ENCODE measurements around the gene SMOC2. TPM values are rescaled to one million over a fixed set of nuclear protein-coding genes. Genes with fewer than 3 reads are reported as not detected.

The SMOC2 gene
- polyA plus RNA-seq, 1 donor (not counting 4 experiments of a cell fraction or from before 2014, with no cell fraction given) = 1.1 TPM

GRCh38 chr6:168634541-168635328 lies 193.8 kb downstream of the SMOC2 start:
- TF ChIP-seq CTCF (optimal IDR thresholded peaks at IDR 0.05 in 1 of 3, IDR thresholded peaks at IDR 0.05 in 1 of 3, conservative IDR thresholded peaks at IDR 0.05 in 1 of 3; ENCODE audit: extremely low read depth in 1 of 3, insufficient read depth in 2 of 3, low read length in 3 of 3) = no peak
- no peak for TF ChIP-seq EZH2 (IDR thresholded peaks at IDR 0.05; ENCODE audit: low read length)
- FAIRE-seq = no peak
- dilution Hi-C loops (cut with MboI; ENCODE audit: extremely low pct_ligation_motif_present, low sequenced_read_pairs) = no loop called here

DNA sequence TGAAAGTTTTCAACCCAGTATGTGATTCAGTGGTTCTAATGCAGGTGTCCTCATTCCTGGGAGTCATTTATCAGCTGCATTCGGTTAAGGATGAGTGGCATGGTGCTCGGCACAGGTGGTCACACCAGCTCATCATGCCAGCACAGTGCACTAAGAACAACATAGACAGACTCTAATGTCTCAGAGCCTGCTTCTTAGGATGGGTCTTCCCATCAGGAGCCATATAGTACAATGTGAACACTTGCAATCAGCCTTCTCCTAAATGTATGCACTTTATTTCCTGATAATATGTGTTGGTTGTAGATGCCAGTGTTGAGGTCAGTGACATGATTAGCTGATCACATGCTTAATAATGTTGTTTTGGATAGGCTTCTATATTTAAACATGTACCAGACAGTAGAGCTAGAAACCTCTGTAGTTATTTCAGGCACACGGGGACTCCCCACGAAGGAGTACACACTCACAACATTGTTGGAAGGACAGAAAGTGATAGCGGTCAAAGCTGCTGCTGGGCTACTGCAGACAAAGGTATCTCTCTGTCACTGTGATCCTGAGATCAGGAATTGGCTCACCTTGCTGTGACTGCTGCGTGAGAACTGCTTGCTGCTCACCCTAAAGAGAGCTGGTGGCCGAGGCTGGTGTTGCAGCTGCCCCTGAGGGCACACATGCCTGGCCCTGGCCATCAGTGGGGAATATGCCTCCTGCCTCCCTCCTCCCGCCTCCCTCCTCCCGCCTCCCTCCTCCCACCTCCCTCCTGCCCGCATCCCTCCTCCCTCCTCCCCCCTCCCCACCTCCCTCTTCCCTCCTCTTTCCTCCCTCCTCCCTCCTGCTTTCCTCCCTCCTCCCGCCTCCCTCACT lies 195.4 kb downstream of the SMOC2 start:
- Histone ChIP-seq H3K27me3 (ENCODE audit: control insufficient read depth, extremely low read depth, insufficient read depth, low read length) (no peaks in the 10 kb centered on the region), H2AFZ (ENCODE audit: control insufficient read depth, low read length) (no peak overlapping the region), H3K4me1 (ENCODE audit: control insufficient read depth, extremely low read depth, insufficient read depth, low read length) (no peaks in the 10 kb centered on the region), H3K79me2 (ENCODE audit: control insufficient read depth, insufficient read depth, low read length) (no peaks in the 10 kb centered on the region), H4K20me1 (ENCODE audit: control insufficient read depth, extremely low read depth, insufficient read depth, low read length) (no peaks in the 10 kb centered on the region), H3K4me2 (ENCODE audit: control insufficient read depth, extremely low read depth, insufficient read depth, low read depth, low read length) (no peak overlapping the region), H3K4me3 (ENCODE audit: control insufficient read depth in 2 of 3, extremely low read depth in 1 of 3, insufficient read depth in 2 of 3, low read depth in 1 of 3, low read length in 3 of 3) (no peak overlapping the region), H3K9ac (ENCODE audit: control insufficient read depth, extremely low read depth, insufficient read depth, low read length) (no peak overlapping the region), H3K36me3 (ENCODE audit: control insufficient read depth in 2 of 2, extremely low read depth in 1 of 2, insufficient read depth in 2 of 2, low read length in 2 of 2) (no peaks in the 10 kb centered on the region), H3K9me1 (ENCODE audit: control insufficient read depth, extremely low read depth, insufficient read depth, low read length) (no peaks in the 10 kb centered on the region), H3K9me3 (ENCODE audit: control insufficient read depth, low read depth, low read length) (no peaks in the 10 kb centered on the region), H3K27ac (ENCODE audit: control insufficient read depth, insufficient read depth, low read length) (no peak overlapping the region)
- DNase-seq (ENCODE audit: low read depth, low spot score) (no peak), FAIRE-seq (no peak)
- dilution Hi-C loops (cut with MboI; ENCODE audit: extremely low pct_ligation_motif_present, low sequenced_read_pairs) = no loop called here
- TF ChIP-seq EZH2 (IDR thresholded peaks at IDR 0.05; ENCODE audit: low read length) (no peak), CTCF (optimal IDR thresholded peaks at IDR 0.05 in 1 of 3, IDR thresholded peaks at IDR 0.05 in 1 of 3, conservative IDR thresholded peaks at IDR 0.05 in 1 of 3; ENCODE audit: extremely low read depth in 1 of 3, insufficient read depth in 2 of 3, low read length in 3 of 3) (no peak)

More at GRCh38 chr6:168634541-168635328, 193.8 kb downstream of the SMOC2 start:
- Histone ChIP-seq H3K9ac (ENCODE audit: control insufficient read depth, extremely low read depth, insufficient read depth, low read length) (no peak overlapping the region), H3K4me1 (ENCODE audit: control insufficient read depth, extremely low read depth, insufficient read depth, low read length) (no peaks in the 10 kb centered on the region), H3K27ac (ENCODE audit: control insufficient read depth, insufficient read depth, low read length) (no peak overlapping the region), H3K79me2 (ENCODE audit: control insufficient read depth, insufficient read depth, low read length) (no peaks in the 10 kb centered on the region), H3K36me3 (ENCODE audit: control insufficient read depth in 2 of 2, extremely low read depth in 1 of 2, insufficient read depth in 2 of 2, low read length in 2 of 2) (no peaks in the 10 kb centered on the region), H3K4me3 (ENCODE audit: control insufficient read depth in 2 of 3, extremely low read depth in 1 of 3, insufficient read depth in 2 of 3, low read depth in 1 of 3, low read length in 3 of 3) (no peak overlapping the region), H4K20me1 (ENCODE audit: control insufficient read depth, extremely low read depth, insufficient read depth, low read length) (no peaks in the 10 kb centered on the region), H3K27me3 (ENCODE audit: control insufficient read depth, extremely low read depth, insufficient read depth, low read length) (no peaks in the 10 kb centered on the region), H3K9me3 (ENCODE audit: control insufficient read depth, low read depth, low read length) (no peaks in the 10 kb centered on the region), H2AFZ (ENCODE audit: control insufficient read depth, low read length) (no peak overlapping the region), H3K4me2 (ENCODE audit: control insufficient read depth, extremely low read depth, insufficient read depth, low read depth, low read length) (no peak overlapping the region), H3K9me1 (ENCODE audit: control insufficient read depth, extremely low read depth, insufficient read depth, low read length) (no peaks in the 10 kb centered on the region)
- no peak for DNase-seq (ENCODE audit: low read depth, low spot score)
